SHP77 treated with DMSO at 0.1 percent for 48 hours (cell line): ENCODE measurements around the gene GLYATL1.
"Not testable (repeated sequence)": the region's sequence is repeated elsewhere in the genome, so short reads cannot be mapped to it uniquely, and the experiment has no call there.

Source experiments
- DNase-seq: peaks from one replicate; lab custom pipeline; 2025; lab: John Stamatoyannopoulos, UW

Gene GLYATL1

GRCh38 chr11:58998480-58999290 lies 59.4 kb downstream of the GLYATL1 start:
- no peak for DNase-seq

DNA sequence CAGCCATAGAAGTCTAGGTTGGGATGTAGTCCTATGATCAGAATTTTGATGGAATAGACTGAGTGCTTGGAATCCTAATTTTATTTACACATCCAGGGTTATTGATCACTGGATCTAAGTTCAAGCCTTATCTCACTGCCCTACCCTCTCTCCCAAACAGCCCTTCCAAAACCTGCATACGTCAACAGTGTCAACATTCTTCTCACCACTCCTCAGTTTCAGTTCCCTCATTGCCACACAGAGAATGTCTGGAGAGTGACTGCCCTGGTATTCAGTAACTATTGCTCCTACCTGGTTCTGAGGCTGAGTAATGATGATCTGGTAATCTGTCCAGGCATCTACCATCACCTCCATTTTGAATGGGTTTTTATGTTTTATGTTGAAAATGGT lies 60.0 kb downstream of the GLYATL1 start:
- DNase-seq: no peak

DNA sequence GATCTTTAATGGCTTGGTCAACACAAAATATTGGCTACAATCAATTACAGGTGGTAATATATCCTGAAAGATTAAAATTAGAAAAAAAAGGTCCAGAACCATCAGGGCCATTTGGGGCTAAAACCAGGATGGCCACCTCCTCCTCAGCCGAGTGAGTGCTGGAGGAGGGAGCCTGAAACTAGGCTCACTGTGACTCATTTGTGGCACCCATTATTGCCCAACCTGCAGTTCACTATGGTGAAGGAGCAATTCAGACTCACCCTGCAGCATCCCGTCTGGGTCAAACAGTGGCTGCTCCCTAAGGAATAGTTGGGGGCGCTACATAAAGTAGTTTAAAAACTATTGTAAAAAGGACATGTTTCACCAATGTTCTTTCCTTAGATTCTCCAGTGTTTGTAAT lies 60.7 kb downstream of the GLYATL1 start:
- DNase-seq: no peak

- DNase-seq: not testable (repeated sequence)
These were observed 62.7 kb downstream of the GLYATL1 start for GRCh38 chr11:59002006-59002405.
